ENCODE data around the gene MBNL1. TPM values are rescaled to one million over a fixed set of nuclear protein-coding genes. Genes with fewer than 3 reads are reported as not detected.

Gene MBNL1
- total and polyA plus RNA-seq, 3 donors from 2014 or later = 36.5 to 167 (median 145) TPM

DNA sequence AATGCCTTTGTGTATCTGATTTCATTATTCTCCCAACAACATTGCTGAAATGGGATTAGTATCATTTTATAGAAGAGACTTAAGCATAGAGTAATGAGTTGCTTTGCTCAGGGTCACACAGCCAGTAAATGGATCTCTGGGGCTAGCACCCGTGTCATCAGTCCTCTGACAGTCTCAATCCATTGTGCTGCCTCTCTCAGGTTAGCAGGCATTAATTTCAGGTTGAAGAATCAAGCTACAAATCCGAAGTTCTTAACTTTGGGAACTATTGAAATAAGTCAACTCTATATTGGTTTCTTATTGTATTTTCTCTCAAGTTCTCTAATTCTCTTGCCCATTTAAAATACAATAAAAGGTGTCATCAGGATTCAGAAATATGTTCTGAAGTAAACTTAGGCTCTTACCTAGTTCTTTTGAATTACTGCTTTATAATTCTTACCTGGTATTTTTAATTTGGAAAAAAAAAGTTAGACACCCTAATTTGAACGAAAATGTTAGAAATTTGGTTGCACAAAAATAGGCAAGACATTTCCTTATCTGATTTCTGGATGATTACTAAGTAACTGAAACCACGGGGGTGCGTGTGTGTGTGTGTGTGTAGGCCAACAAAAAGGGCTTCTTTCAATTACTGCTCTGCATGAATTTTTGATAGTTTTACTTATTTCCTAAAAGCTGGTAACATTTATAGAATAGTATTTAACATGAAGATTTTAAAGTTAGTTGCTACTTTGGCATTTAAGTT lies 189.8 kb downstream of the MBNL1 start:
- DNase-seq = no peak
- H3K9me3 ChIP-seq = no peaks in the 10 kb centered on the region
- intact Hi-C loops (cut with DNase I; ENCODE audit: low total_unique reads) = no loop called here
- TF ChIP-seq, protein P1, sequence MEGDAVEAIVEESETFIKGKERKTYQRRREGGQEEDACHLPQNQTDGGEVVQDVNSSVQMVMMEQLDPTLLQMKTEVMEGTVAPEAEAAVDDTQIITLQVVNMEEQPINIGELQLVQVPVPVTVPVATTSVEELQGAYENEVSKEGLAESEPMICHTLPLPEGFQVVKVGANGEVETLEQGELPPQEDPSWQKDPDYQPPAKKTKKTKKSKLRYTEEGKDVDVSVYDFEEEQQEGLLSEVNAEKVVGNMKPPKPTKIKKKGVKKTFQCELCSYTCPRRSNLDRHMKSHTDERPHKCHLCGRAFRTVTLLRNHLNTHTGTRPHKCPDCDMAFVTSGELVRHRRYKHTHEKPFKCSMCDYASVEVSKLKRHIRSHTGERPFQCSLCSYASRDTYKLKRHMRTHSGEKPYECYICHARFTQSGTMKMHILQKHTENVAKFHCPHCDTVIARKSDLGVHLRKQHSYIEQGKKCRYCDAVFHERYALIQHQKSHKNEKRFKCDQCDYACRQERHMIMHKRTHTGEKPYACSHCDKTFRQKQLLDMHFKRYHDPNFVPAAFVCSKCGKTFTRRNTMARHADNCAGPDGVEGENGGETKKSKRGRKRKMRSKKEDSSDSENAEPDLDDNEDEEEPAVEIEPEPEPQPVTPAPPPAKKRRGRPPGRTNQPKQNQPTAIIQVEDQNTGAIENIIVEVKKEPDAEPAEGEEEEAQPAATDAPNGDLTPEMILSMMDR (IDR thresholded peaks at IDR 0.05) = no peak
- no peak for TF ChIP-seq POLR2A (IDR thresholded peaks at IDR 0.05)
- no peak overlapping the region for H3K27ac ChIP-seq
- 75 to 78% methylated on average over 5 of the region's 5 CpGs for WGBS, 2 donors
- no peak overlapping the region for H3K4me3 ChIP-seq
- no peaks in the 10 kb centered on the region for H3K27me3 ChIP-seq
- no peaks in the 10 kb centered on the region for H3K36me3 ChIP-seq (ENCODE audit: low read depth, missing control alignments)
- H3K4me1 ChIP-seq = peaks cover 6% of the 10 kb centered on the region

DNA sequence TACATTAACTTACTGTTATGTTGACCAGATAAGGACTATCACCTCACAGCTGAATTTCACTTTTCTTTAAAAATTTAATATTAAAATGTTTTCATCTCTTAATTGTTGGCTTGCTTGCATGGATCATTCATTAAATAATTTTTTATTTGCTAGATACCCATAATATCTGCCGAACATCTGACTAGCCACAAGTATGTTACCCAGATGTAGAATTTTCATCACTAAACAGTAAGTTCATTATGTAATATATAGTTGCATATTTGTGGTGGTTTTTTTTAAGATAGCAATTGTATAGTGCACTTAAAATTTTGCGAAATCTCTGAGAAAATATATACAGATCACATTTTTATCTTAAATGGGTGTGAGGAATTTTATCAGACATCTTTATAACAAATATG lies 190.4 kb downstream of the MBNL1 start:
- H3K27ac ChIP-seq = no peak overlapping the region
- H3K9me3 ChIP-seq = no peaks in the 10 kb centered on the region
- no peak for TF ChIP-seq POLR2A (IDR thresholded peaks at IDR 0.05)
- TF ChIP-seq, protein P1 (IDR thresholded peaks at IDR 0.05) = no peak
- intact Hi-C loops (cut with DNase I; ENCODE audit: low total_unique reads) = no loop called here
- peaks cover 6% of the 10 kb centered on the region for H3K4me1 ChIP-seq
- no peak for DNase-seq
- 86 to 97% methylated on average over 2 of the region's 2 CpGs for WGBS, 2 donors
- H3K4me3 ChIP-seq = no peak overlapping the region
- H3K27me3 ChIP-seq = no peaks in the 10 kb centered on the region
- no peaks in the 10 kb centered on the region for H3K36me3 ChIP-seq (ENCODE audit: low read depth, missing control alignments)

DNA sequence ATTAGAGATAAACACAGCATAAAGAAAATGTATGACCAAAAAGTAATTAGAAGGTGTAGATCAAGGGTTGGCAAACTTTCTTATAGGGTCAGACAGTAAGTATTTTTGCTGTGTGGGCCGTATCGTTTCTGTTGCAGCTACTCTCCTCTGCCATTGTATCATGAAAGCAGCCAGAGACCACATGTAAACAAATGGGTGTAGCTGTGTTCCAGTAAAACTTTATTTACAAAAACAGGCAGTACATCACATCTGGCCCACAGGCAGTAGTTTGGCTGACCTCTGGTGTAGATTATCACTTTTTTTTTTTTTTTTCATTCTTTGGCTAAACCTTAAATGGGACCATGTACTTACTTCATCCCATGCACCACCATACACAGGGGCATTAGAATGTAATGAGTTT lies 190.8 kb downstream of the MBNL1 start:
- no peak overlapping the region for H3K27ac ChIP-seq
- H3K4me1 ChIP-seq = peaks cover 6% of the 10 kb centered on the region
- intact Hi-C loops (cut with DNase I; ENCODE audit: low total_unique reads) = no loop called here
- H3K9me3 ChIP-seq = no peaks in the 10 kb centered on the region
- TF ChIP-seq, protein P1 (IDR thresholded peaks at IDR 0.05) = no peak
- TF ChIP-seq POLR2A (IDR thresholded peaks at IDR 0.05) = no peak
- no peak for DNase-seq
- no peaks in the 10 kb centered on the region for H3K36me3 ChIP-seq (ENCODE audit: low read depth, missing control alignments)
- 92 to 95% methylated on average over 2 of the region's 2 CpGs for WGBS, 2 donors
- no peaks in the 10 kb centered on the region for H3K27me3 ChIP-seq
- no peak overlapping the region for H3K4me3 ChIP-seq

DNA sequence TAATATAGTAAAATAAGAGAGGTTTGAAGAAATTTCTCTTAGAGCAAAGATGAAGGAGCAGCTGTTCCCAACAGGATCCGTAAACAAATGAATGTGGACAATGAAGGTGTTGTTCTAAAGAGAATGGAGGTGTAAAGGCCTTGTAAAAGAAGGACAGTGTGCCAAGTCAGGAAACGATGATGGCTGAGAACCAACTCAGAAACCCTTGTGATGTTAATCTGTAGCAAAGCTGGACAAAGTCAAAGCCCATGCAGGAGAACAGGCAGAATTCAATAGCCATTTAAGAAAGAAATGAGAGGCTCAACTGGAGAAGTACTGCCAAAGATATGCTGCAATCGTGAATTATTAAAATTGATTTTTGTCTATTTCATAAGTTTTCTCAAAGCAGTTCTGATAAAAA lies 192.2 kb downstream of the MBNL1 start:
- 50 to 63% methylated on average over 3 of the region's 3 CpGs for WGBS, 2 donors
- H3K4me3 ChIP-seq = no peak overlapping the region
- H3K27me3 ChIP-seq = no peaks in the 10 kb centered on the region
- H3K9me3 ChIP-seq = no peaks in the 10 kb centered on the region
- no peaks in the 10 kb centered on the region for H3K36me3 ChIP-seq (ENCODE audit: low read depth, missing control alignments)
- TF ChIP-seq, protein P1 (IDR thresholded peaks at IDR 0.05) = no peak
- peaks cover 6% of the 10 kb centered on the region for H3K4me1 ChIP-seq
- intact Hi-C loops (cut with DNase I; ENCODE audit: low total_unique reads) = no loop called here
- no peak for DNase-seq
- no peak overlapping the region for H3K27ac ChIP-seq

DNA sequence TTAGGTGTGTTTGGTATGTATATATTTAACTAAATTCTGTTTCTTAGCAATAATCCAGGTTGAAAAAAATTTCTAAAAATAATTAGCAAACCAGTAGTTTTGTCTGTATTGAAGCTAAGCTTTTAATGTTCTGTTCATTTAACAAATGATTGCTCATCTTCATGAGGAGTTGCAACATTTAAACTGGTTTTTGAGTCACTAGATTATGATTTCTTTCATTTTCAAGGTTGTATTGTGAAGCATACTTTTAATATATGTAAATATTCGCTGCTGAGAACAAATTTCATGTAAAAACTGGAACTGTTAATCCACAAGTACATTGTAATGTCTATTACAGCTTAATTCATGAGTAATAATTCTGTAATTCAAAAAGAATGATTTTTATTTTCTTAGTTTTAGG lies 192.7 kb downstream of the MBNL1 start:
- DNase-seq = no peak
- TF ChIP-seq, protein P1 (IDR thresholded peaks at IDR 0.05) = no peak
- no peak for TF ChIP-seq POLR2A (IDR thresholded peaks at IDR 0.05)
- H3K4me3 ChIP-seq = no peak overlapping the region
- no peaks in the 10 kb centered on the region for H3K27me3 ChIP-seq
- 69 to 82% methylated on average over 1 of the region's 1 CpG for whole genome bisulfite sequencing, 2 donors
- intact Hi-C loops (cut with DNase I; ENCODE audit: low total_unique reads) = no loop called here
- no peaks in the 10 kb centered on the region for H3K9me3 ChIP-seq
- no peak overlapping the region for H3K27ac ChIP-seq
- no peaks in the 10 kb centered on the region for H3K36me3 ChIP-seq (ENCODE audit: low read depth, missing control alignments)
- H3K4me1 ChIP-seq = peaks cover 6% of the 10 kb centered on the region

Measured in testis (tissue), 3 donors.